NCI-H1694 treated with DMSO at 0.1 percent for 48 hours (cell line): Measurements from ENCODE around the gene S100A5.
"Not testable (repeated sequence)": the region's sequence is repeated elsewhere in the genome, so short reads cannot be mapped to it uniquely, and the experiment has no call there.

ENCODE experiments used
- DNase-seq: peaks from one replicate; lab custom pipeline; 2025; lab: John Stamatoyannopoulos, UW

S100A5 gene, protein sequence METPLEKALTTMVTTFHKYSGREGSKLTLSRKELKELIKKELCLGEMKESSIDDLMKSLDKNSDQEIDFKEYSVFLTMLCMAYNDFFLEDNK

DNA sequence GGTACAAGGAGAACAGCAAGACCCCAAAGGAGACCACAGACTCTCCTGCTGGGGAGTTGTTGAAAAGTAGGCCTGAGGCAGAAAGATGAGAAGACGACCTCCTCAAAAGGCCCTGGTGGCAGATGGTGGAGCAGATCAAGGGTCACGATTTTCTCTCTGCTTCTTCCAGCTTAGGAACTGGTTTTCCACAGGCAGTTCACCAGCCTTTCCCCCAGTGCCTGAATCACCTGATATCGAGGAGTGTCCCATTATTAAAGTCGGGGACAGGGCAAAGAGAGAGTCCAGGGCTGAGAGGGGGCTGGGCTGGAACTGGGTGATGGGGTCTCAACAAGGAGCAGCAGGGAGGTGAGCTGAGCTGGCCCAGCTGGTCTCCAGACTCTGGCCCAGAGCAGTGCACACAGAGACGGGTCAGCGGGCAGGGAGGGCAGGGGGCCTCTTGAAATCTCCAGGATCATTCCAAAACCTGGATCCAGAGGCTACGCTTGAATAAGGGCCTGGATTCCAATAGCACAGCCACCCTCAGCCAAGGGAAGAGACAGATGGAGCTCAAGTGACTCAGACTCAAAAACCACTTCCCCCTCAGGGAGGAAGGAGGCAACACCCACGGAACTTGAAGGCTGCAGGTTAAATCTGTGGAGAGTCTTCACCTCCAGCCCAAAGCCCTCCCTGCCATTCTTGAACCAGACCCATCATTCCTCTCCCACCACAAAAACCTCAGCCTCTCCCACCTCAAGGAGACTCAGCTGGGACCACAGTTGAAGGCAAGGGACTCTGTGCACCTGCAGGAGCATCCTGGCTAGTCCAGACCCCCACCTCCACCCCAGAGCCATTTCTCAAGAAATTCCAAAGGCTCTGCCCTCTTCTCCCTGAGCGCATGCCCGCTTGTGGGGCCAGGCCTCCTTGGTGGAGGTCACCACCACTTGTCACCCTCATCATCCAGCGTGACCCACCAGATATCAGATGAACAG, at the start of gene S100A5:
TSS of gene S100A5 (minus strand) at position 541 of the 968 bp plus-strand sequence. CDS start 743 bp downstream, outside the sequence.
- no peak for DNase-seq

DNA sequence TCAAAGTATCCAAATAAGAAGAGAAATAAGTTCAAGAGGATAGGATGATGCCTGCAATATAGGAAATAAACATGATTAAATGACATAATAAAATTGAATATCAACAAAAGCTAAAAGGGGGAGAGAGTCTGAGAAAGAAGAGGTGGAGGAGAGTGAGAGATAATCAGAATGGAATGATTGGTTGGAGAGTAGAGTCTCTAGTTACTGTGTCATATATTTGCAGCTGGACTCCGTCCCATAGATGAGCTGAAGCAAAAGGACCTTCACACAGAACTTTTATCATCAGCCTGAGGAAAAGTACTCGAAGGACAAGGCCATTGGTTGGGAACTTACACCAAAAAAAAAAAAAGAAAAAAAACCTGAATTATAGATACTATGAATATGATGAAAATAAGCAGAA, 47.7 kb upstream of the S100A5 start:
- no peak for DNase-seq

- not testable (repeated sequence) for DNase-seq
Observed at GRCh38 chr1:153588033-153588432, 47.3 kb upstream of the S100A5 start.

DNA sequence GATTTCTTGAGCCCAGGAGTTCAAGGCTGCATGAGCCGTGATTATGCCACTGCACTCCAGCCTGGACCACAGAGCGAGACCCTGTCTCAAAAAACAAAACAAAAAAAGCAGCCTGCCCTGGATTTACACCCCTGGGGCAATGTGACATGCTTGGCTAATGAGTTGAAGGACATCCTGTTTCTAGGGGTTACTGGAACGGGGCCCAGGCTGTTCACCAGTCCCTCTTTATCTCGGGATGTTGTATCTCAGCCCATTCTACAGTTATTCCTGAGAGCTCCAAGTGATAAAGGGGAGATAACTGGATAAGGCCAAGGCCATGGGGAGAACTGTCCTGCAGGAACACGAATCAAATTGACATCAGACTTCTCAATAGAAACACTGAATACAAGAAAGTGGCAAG, 46.6 kb upstream of the S100A5 start:
- DNase-seq, result no peak

GRCh38 chr1:153586347-153586746, 45.6 kb upstream of the S100A5 start:
- no peak for DNase-seq

GRCh38 chr1:153585006-153585405, 44.3 kb upstream of the S100A5 start:
- no peak for DNase-seq

DNA sequence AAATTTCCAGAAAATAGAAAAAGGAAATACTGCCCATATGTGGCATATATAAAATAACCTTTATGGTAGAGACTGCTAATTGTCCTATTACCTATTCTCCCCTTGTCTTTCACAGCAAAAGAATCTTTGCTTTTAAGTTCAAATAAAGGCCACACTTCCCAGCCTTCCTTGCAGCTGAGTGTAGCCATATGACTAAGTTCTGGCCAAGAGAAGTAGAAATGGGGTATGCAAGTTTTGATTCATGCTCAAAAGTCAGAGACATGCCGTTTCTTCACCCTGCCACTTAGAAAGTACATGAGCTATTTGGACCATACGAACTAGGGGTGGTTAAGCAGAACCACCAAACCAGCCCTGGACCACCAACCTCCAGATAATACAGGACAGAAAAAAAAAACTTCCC, 43.2 kb upstream of the S100A5 start:
- DNase-seq, result no peak

- DNase-seq, result not testable (repeated sequence)
Observed at GRCh38 chr1:153583514-153583913, 42.8 kb upstream of the S100A5 start.

- not testable (repeated sequence) for DNase-seq
Observed at GRCh38 chr1:153582836-153583235, 42.1 kb upstream of the S100A5 start.

DNA sequence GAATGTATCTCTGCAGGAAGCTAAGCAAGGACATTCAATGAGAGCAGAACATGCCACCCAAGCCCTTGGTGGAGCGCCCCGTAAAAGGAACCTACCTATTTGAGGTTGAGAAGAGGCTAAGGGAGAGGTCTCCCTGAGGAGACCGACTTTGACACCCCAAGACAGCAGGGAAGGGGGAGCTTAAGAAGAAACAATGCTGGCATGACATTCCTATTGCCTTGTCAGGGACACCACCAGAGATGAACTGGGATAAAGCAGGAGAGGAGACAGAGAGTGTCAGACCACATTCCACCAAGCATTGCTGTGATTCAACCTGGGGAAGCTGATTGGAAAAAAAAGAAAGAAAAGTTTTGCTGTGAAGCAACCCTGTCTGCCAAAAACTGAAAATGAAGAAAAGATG, 38.2 kb upstream of the S100A5 start:
- no peak for DNase-seq

DNA sequence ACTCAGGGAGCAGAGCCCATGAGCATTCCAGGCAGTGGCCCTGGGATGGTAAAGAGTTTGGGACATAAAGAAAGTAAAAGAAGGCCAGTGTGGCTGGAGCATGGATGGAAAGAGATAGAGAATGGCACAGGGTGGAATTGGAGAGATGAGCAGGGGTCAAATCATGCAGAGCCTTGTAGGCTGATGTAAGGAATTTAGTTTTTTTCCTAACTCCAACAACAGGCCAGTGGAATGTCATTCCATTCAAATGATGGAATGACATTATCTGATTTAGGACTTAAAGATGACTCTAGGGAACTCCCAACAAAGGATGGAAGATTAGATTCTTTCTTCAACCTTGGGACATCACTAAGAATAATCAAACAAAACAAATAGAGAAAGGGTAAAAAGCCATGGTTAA, 37.8 kb upstream of the S100A5 start:
- no peak for DNase-seq

- no peak for DNase-seq
Observed at GRCh38 chr1:153577624-153578051, 36.9 kb upstream of the S100A5 start.

GRCh38 chr1:153577138-153577537, 36.4 kb upstream of the S100A5 start:
- DNase-seq, result no peak

DNA sequence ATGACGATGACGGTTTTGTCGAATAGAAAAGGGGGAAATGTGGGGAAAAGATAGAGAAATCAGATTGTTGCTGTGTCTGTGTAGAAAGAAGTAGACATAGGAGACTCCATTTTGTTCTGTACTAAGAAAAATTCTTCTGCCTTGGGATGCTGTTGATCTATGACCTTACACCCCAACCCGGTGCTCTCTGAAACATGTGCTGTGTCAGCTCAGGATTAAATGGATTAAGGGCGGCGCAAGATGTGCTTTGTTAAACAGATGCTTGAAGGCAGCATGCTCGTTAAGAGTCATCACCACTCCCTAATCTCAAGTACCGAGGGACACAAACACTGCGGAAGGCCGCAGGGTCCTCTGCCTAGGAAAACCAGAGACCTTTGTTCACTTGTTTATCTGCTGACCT, 34.8 kb upstream of the S100A5 start:
- DNase-seq, result not testable (repeated sequence)

DNA sequence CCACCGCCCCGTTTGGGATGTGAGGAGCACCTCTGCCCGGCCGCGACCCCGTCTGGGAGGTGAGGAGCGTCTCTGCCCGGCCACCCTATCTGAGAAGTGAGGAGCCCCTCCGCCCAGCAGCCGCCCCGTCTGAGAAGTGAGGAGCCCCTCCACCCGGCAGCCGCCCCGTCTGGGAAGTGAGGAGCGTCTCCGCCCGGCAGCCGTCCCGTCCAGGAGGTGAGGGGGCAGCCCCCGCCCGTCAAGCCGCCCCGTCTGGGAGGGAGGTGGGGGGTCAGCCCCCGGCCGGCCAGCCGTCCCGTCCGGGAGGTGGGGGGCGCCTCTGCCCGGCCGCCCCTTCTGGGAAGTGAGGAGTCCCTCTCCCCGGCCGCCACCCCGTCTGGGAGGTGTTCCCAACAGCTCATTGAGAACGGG, 34.4 kb upstream of the S100A5 start:
- DNase-seq, result not testable (repeated sequence)

GRCh38 chr1:153573351-153573750, 32.6 kb upstream of the S100A5 start:
- DNase-seq, result no peak

GRCh38 chr1:153572569-153573015, 31.9 kb upstream of the S100A5 start:
- DNase-seq, result peak; percentile 74

DNA sequence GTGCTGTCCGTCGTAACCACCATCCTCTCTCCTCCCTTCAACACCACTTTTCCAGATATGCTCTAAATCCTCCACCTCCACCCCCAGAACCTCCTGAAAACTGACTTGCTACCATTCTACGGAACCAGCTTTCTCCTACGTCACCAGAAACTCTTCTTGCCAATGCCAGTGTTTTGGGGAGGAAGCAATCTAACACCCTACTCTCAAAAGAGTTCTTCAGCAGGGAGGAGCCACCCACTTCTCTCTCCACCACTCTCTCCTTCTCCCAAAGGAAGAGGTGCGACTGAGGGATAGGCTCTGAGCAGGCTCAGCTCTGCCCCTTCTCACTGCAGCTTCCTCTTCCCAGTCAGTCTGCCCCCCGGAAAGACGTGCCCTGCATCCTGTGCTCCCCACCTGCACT, 31.0 kb upstream of the S100A5 start:
- DNase-seq, result no peak

DNA sequence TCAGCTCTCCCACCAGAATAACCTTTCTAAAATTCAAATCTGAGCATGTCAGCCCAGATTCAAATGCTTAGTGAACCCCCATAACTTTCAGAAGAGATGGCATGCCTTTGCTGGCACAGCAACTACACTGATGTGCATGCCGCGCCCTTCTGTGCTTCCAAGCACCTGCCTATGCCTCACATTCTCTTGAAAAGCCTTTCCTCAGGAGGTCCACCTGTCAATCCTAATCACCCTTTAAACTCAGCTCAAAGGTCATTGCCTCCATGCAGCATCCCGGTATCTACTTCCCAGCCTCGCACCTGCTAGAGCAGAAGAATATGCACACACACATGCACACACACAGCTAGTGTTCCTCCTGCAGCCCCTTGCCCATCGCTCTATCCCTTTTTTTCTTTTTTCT, 30.1 kb upstream of the S100A5 start:
- DNase-seq, result no peak

GRCh38 chr1:153569465-153569864, 28.7 kb upstream of the S100A5 start:
- DNase-seq, result no peak

DNA sequence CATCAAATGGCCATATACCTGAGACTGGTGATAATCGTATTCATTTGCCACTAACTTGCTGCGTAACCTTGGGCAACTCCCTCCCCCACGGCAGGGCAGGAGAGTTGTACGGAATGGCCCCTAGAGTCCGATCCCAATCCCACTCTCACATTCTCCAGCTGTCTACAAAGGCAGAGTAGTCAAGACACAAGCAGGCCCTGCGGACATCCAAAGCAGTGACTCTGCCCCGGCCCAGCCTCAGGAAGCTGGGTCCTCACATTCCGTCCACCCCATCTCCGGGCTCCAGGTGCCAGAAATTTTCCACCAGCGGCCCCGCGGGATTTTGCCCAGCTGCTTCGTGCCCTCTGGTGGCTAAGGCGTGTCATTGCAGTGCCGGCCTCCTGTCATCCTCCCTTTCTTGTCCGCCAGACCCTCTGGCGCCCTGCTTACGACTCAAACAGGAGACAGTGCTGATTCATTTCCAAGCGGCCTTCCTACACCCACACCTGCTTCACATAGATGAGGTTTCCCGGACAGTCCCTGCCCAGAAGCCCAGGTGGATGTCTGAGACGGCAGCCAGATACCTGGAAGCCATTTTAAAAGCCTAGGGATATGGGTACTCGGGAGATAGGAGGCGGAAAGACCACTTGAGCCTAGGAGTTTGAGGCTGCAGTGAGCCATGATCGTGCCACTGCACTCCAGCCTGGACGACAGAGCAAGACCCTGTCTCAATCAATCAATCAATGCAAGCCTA, 27.8 kb upstream of the S100A5 start:
- DNase-seq, result peak; percentile 94

GRCh38 chr1:153567621-153568366, 27.1 kb upstream of the S100A5 start:
- peak; percentile 77 for DNase-seq
